B cell (primary cell): ENCODE data around the gene STIM1. TPM values are rescaled to one million over a fixed set of nuclear protein-coding genes. Genes with fewer than 3 reads are reported as not detected.

Source experiments
- ATAC-seq: fragments of 200-7000 bp; cut with Tn5 transposase; one replicate; pipeline ENCODE4 v1.10.0; 2021; ENCODE audit warnings: low read depth, mild to moderate bottlenecking, moderate number of reproducible peaks, moderate library complexity
- CTCF ChIA-PET: fragments of 350-600 bp; sonication (Branson Sonifier 250); formaldehyde crosslinking; loops from one replicate; lab custom pipeline; 2021; ENCODE audit warnings: antibody characterized with exemption, inconsistent platforms; lab: Charles Lee
- POLR2A ChIA-PET: fragments of 350-600 bp; sonication (Branson Sonifier 250); formaldehyde crosslinking; loops from one replicate; lab custom pipeline; 2021; ENCODE audit warnings: antibody characterized with exemption; lab: Charles Lee
- DNase-seq: peaks from one replicate; pipeline ENCODE4 v3.0.0; 2013
- H2AFZ ChIP-seq: 2 replicates; pipeline ENCODE4 v1.6.1; 2012; ENCODE audit warnings: mild to moderate bottlenecking, low read depth, low read length; ENCODE audit not compliant: insufficient read depth, poor library complexity, severe bottlenecking
- H3K27ac ChIP-seq, 2 donors: 1 replicate in 1 of 2; 2 replicates in 1 of 2; pipeline ENCODE4 v1.5.1; 2012 to 2013; ENCODE audit warnings: low read length in 2 of 2, mild to moderate bottlenecking in 2 of 2, moderate library complexity in 1 of 2
- H3K27me3 ChIP-seq, 4 experiments: fragments of 200-600 bp in 1 of 4; sonication (generic) in 1 of 4; replicated peaks in 1 of 4; 1 replicate in 2 of 4; 2 replicates in 2 of 4; pipeline versions ENCODE4 v1.6.1 to v1.7.0; 2013 to 2016; ENCODE audit warnings: low read length in 3 of 4, mild to moderate bottlenecking in 2 of 4, mixed read lengths in 1 of 4, moderate library complexity in 1 of 4; ENCODE audit not compliant: insufficient read depth in 4 of 4, control insufficient read depth in 3 of 4; ENCODE audit errors: control extremely low read depth in 1 of 4
- H3K36me3 ChIP-seq, 2 experiments: replicated peaks in 1 of 2; 1 replicate in 1 of 2; 2 replicates in 1 of 2; pipeline versions ENCODE4 v1.6.1 to v1.7.1; 2013; ENCODE audit warnings: low read length in 1 of 2; ENCODE audit not compliant: insufficient read depth in 2 of 2, control insufficient read depth in 1 of 2; ENCODE audit errors: control extremely low read depth in 1 of 2, extremely low read depth in 1 of 2
- H3K4me1 ChIP-seq, 2 donors: fragments of 200-600 bp in 1 of 2; sonication (generic) in 1 of 2; 1 replicate in 1 of 2; 2 replicates in 1 of 2; pipeline versions ENCODE4 v1.5.1 to v1.6.1; 2013 to 2017; ENCODE audit warnings: low read length in 2 of 2; ENCODE audit not compliant: control insufficient read depth in 2 of 2, insufficient read depth in 2 of 2
- H3K4me2 ChIP-seq: replicated peaks from 2 replicates; pipeline ENCODE3; 2012; ENCODE audit warnings: mild to moderate bottlenecking, low read depth, low read length; ENCODE audit not compliant: poor library complexity, severe bottlenecking
- H3K4me3 ChIP-seq, 5 experiments: fragments of 200-600 bp in 1 of 5; sonication (generic) in 1 of 5; 1 replicate in 3 of 5; 2 replicates in 2 of 5; pipeline versions ENCODE4 v1.5.1 to v1.7.0; 2011 to 2016; ENCODE audit warnings: low read length in 4 of 5, mild to moderate bottlenecking in 4 of 5, low read depth in 2 of 5, control low read depth in 1 of 5, moderate library complexity in 1 of 5; ENCODE audit not compliant: insufficient read depth in 1 of 5; ENCODE audit errors: control extremely low read depth in 1 of 5, extremely low read depth in 1 of 5
- H3K79me2 ChIP-seq: fragments of 200-600 bp; sonication (generic); one replicate; pipeline ENCODE4 v1.6.0; 2016; ENCODE audit warnings: low read length; ENCODE audit not compliant: control insufficient read depth, insufficient read depth
- H3K9ac ChIP-seq: fragments of 200-600 bp; sonication (generic); 2 replicates; pipeline ENCODE4 v1.6.1; 2017; ENCODE audit warnings: mild to moderate bottlenecking, low read length, moderate library complexity
- H3K9me3 ChIP-seq, 3 donors: one replicate each; pipeline versions ENCODE4 v1.6.1 to v1.7.1; 2013; ENCODE audit warnings: low read length in 2 of 3; ENCODE audit not compliant: control insufficient read depth in 2 of 3, insufficient read depth in 1 of 3; ENCODE audit errors: control extremely low read depth in 1 of 3
- H4K20me1 ChIP-seq: 2 replicates; pipeline ENCODE4 v1.6.0; 2012; ENCODE audit warnings: mild to moderate bottlenecking, low read length; ENCODE audit not compliant: insufficient read depth, control insufficient read depth, poor library complexity, severe bottlenecking
- H3K27ac Mint-ChIP-seq: one replicate; pipeline ENCODE4 v1.8.0; 2021; ENCODE audit warnings: mixed read lengths
- H3K27me3 Mint-ChIP-seq: one replicate; pipeline ENCODE4 v1.8.0; 2021; ENCODE audit warnings: mixed read lengths
- H3K4me1 Mint-ChIP-seq: one replicate; pipeline ENCODE4 v1.8.0; 2021; ENCODE audit warnings: mixed read lengths
- H3K4me3 Mint-ChIP-seq: one replicate; pipeline ENCODE4 v1.8.0; 2021; ENCODE audit warnings: mixed read lengths
- H3K9me3 Mint-ChIP-seq: one replicate; pipeline ENCODE4 v1.8.0; 2022; ENCODE audit warnings: mixed read lengths; ENCODE audit not compliant: insufficient read depth
- CTCF ChIP-seq: fragments of 200-600 bp; IDR thresholded peaks from one replicate; pipeline ENCODE4 v1.8.0; 2022; ENCODE audit warnings: antibody characterized with exemption, mild to moderate bottlenecking
- EZH2 ChIP-seq: IDR thresholded peaks from 2 replicates; pipeline ENCODE4 v1.6.1; 2012; ENCODE audit warnings: borderline replicate concordance, low read depth, mild to moderate bottlenecking, moderate library complexity, low read length; ENCODE audit not compliant: insufficient read depth, poor library complexity, severe bottlenecking
- WGBS: methylation state at CpG from one replicate; pipeline ENCODE4 v1.1.5; 2013; ENCODE audit warnings: missing lambda C conversion rate; ENCODE audit not compliant: insufficient coverage; 5-methylcytosine and 5-hydroxymethylcytosine counted together
- intact Hi-C: fragments of 100-400 bp; cut with micrococcal nuclease; formaldehyde crosslinking; loops from one replicate; pipeline ENCODE4 v1.10.0; 2022
- polyA plus RNA-seq: library from polyadenylated mRNA; depleted of rRNA; stranded (reverse); fragments of >200 nt; gene quantifications from 2 replicates; pipeline ENCODE4 v1.2.3, GENCODE V29; 2012
- total RNA-seq, 2 donors: library from RNA; stranded (reverse); fragments of 120-200 nt in 1 of 2; gene quantifications; 1 replicate in 1 of 2; 2 replicates in 1 of 2; pipeline versions ENCODE4 v1.2.3 to v1.2.4, GENCODE V29; 2013 to 2022

The STIM1 gene
- total and polyA plus RNA-seq, 2 donors (not counting 1 experiment from before 2014, with no cell fraction given): 59.4 to 76.7 TPM

- H3K4me3 Mint-ChIP-seq: peak overlapping the region; percentile 58
- peaks cover 33 to 40% of the 10 kb centered on the region in 2 donors for H3K4me1 ChIP-seq
These were observed 59.3 kb downstream of the STIM1 start for GRCh38 chr11:3914805-3915204.

More at GRCh38 chr11:3914805-3915204, 59.3 kb downstream of the STIM1 start:
- H3K27ac Mint-ChIP-seq: peak overlapping the region; percentile 74
- H3K4me3 ChIP-seq: no peak overlapping the region
- no peaks in the 10 kb centered on the region for H4K20me1 ChIP-seq
- H3K27me3 ChIP-seq: no peaks in the 10 kb centered on the region
- TF ChIP-seq EZH2 (no peak), CTCF (no peak)
- peak; percentile 66 for DNase-seq
- POLR2A ChIA-PET: interaction anchor here (1.2 kb wide), 1 partner anchor 59 kb away, joined by 8 read pairs; the partner anchor contains the start of gene STIM1
- H3K4me1 Mint-ChIP-seq: peaks cover 66% of the 10 kb centered on the region
- H3K27me3 Mint-ChIP-seq: no peaks in the 10 kb centered on the region
- no CpG with 5 or more reads among the region's 1 CpG for WGBS
- peaks cover 0 to 2% of the 10 kb centered on the region in 2 experiments for H3K36me3 ChIP-seq
- H3K9me3 ChIP-seq: no peaks in the 10 kb centered on the region
- intact Hi-C loops: loop anchor here (2.0 kb wide), 1 partner anchor 20 kb away; no protein-coding TSS in a partner anchor
- ATAC-seq: peak; percentile 67
- H3K9me3 Mint-ChIP-seq: no peaks in the 10 kb centered on the region
- H3K9ac ChIP-seq: no peak overlapping the region
- H3K4me2 ChIP-seq: peak overlapping the region; percentile 31
- H2AFZ ChIP-seq: no peak overlapping the region
- peaks cover 90% of the 10 kb centered on the region for H3K79me2 ChIP-seq
- H3K27ac ChIP-seq: peak overlapping the region; percentile 0 to 35
- CTCF ChIA-PET: interaction anchor here (0.9 to 3.8 kb wide), 4 partner anchors 44 to 66 kb away, joined by 3 to 15 read pairs (median 4); partner anchors contain the start of gene STIM1
